ENCODE results near the gene PWWP2B.

Gene PWWP2B

GRCh38 chr10:132392811-132393694, 3.9 kb upstream of the PWWP2B start:
- no peak for DNase-seq (ENCODE audit: low spot score)
- in situ Hi-C loops (cut with MboI; ENCODE audit: low pct_unique_long_range_greater_than_20kb, low sequenced_read_pairs, unreplicated experiment), result no loop called here
- TF ChIP-seq CTCF (IDR thresholded peaks at IDR 0.05; ENCODE audit: extremely low read depth, insufficient read depth, missing control alignments), result no peak

- no peak for TF ChIP-seq CTCF (IDR thresholded peaks at IDR 0.05; ENCODE audit: extremely low read depth, insufficient read depth, missing control alignments)
- DNase-seq (ENCODE audit: low spot score), result no peak
- in situ Hi-C loops (cut with MboI; ENCODE audit: low pct_unique_long_range_greater_than_20kb, low sequenced_read_pairs, unreplicated experiment), result no loop called here
Observed at GRCh38 chr10:132393695-132394181, 3.3 kb upstream of the PWWP2B start.

GRCh38 chr10:132394201-132394811, 2.7 kb upstream of the PWWP2B start:
- no peak for DNase-seq (ENCODE audit: low spot score)
- TF ChIP-seq CTCF (IDR thresholded peaks at IDR 0.05; ENCODE audit: extremely low read depth, insufficient read depth, missing control alignments), result no peak
- in situ Hi-C loops (cut with MboI; ENCODE audit: low pct_unique_long_range_greater_than_20kb, low sequenced_read_pairs, unreplicated experiment), result no loop called here

- no peak for DNase-seq (ENCODE audit: low spot score)
- no peak for TF ChIP-seq CTCF (IDR thresholded peaks at IDR 0.05; ENCODE audit: extremely low read depth, insufficient read depth, missing control alignments)
- in situ Hi-C loops (cut with MboI; ENCODE audit: low pct_unique_long_range_greater_than_20kb, low sequenced_read_pairs, unreplicated experiment), result no loop called here
Observed at GRCh38 chr10:132394936-132395703, 1.9 kb upstream of the PWWP2B start.

GRCh38 chr10:132395704-132396493, 1.1 kb upstream of the PWWP2B start:
- no peak for TF ChIP-seq CTCF (IDR thresholded peaks at IDR 0.05; ENCODE audit: extremely low read depth, insufficient read depth, missing control alignments)
- no peak for DNase-seq (ENCODE audit: low spot score)
- in situ Hi-C loops (cut with MboI; ENCODE audit: low pct_unique_long_range_greater_than_20kb, low sequenced_read_pairs, unreplicated experiment), result no loop called here

Data from GM13977 (cell line).